SK-N-SH treated with all-trans-retinoic acid at 6 μM for 48 hours (cell line): ENCODE measurements around the gene SEPHS1.

Experiments
- ARNTL ChIP-seq: fragments of 450-650 bp; formaldehyde crosslinking; IDR thresholded peaks from 2 replicates; pipeline ENCODE4 v1.5.0; 2020; ENCODE audit warnings: low read depth, mild to moderate bottlenecking, moderate library complexity, borderline replicate concordance
- BACH2 ChIP-seq: fragments of 250-450 bp; sonication (Bioruptor Pico); IDR thresholded peaks from 2 replicates; pipeline ENCODE4 v1.9.0; 2021; ENCODE audit warnings: mild to moderate bottlenecking, borderline replicate concordance
- CSDC2 ChIP-seq: fragments of 250-450 bp; sonication (Bioruptor Pico); IDR thresholded peaks from 2 replicates; pipeline ENCODE4 v1.5.0; 2020; ENCODE audit warnings: mild to moderate bottlenecking, moderate library complexity
- ESRRG ChIP-seq: fragments of 250-450 bp; sonication (Bioruptor Pico); IDR thresholded peaks from 2 replicates; pipeline ENCODE4 v1.6.1; 2021; ENCODE audit warnings: mild to moderate bottlenecking
- GLIS3 ChIP-seq: fragments of 250-450 bp; sonication (Bioruptor Pico); IDR thresholded peaks from 2 replicates; pipeline ENCODE4 v1.5.0; 2020; ENCODE audit warnings: mild to moderate bottlenecking, moderate library complexity
- POU6F1 ChIP-seq: fragments of 250-450 bp; sonication (Bioruptor Pico); IDR thresholded peaks from 2 replicates; pipeline ENCODE4 v1.8.0; 2021; ENCODE audit warnings: low read depth, mild to moderate bottlenecking, moderate library complexity, borderline replicate concordance
- RARB ChIP-seq: fragments of 250-450 bp; sonication (Bioruptor Pico); IDR thresholded peaks from 2 replicates; pipeline ENCODE4 v1.8.0; 2021; ENCODE audit warnings: mild to moderate bottlenecking, moderate library complexity
- ZFP3 ChIP-seq: fragments of 250-450 bp; sonication (Bioruptor Pico); IDR thresholded peaks from 2 replicates; pipeline ENCODE4 v1.5.0; 2020; ENCODE audit warnings: mild to moderate bottlenecking, moderate library complexity
- ZFP30 ChIP-seq: fragments of 450-650 bp; formaldehyde crosslinking; IDR thresholded peaks from 2 replicates; pipeline ENCODE4 v1.5.0; 2022; ENCODE audit warnings: mild to moderate bottlenecking, moderate library complexity
- ZNF565 ChIP-seq: fragments of 450-650 bp; formaldehyde crosslinking; conservative IDR thresholded peaks from 2 replicates; pipeline ENCODE4 v1.5.0; 2020; ENCODE audit warnings: low read depth, mild to moderate bottlenecking, moderate library complexity
- ZNF70 ChIP-seq: fragments of 450-650 bp; formaldehyde crosslinking; IDR thresholded peaks from 2 replicates; pipeline ENCODE4 v1.5.0; 2020; ENCODE audit warnings: mild to moderate bottlenecking, moderate library complexity
- TF ChIP-seq, protein P1 (sequence below): fragments of 250-450 bp; sonication (Bioruptor Pico); IDR thresholded peaks from 2 replicates; pipeline ENCODE4 v1.5.1; 2021; ENCODE audit warnings: mild to moderate bottlenecking, moderate library complexity
- TF ChIP-seq, protein P2 (sequence below): fragments of 250-450 bp; sonication (Bioruptor Pico); IDR thresholded peaks from 2 replicates; pipeline ENCODE4 v1.5.1; 2020; ENCODE audit warnings: low read depth, mild to moderate bottlenecking, moderate library complexity

- TF ChIP-seq BACH2 (no peak), POU6F1 (no peak), ZFP3 (CRISPR knock-in tag) (no peak), ZFP30 (CRISPR knock-in tag) (no peak), ARNTL (CRISPR knock-in tag) (no peak), ZNF70 (CRISPR knock-in tag) (no peak), ZNF565 (CRISPR knock-in tag) (no peak), CSDC2 (CRISPR knock-in tag) (no peak), RARB (CRISPR knock-in tag) (no peak), GLIS3 (CRISPR knock-in tag) (no peak), ESRRG (CRISPR knock-in tag) (no peak)
- TF ChIP-seq, protein P1, sequence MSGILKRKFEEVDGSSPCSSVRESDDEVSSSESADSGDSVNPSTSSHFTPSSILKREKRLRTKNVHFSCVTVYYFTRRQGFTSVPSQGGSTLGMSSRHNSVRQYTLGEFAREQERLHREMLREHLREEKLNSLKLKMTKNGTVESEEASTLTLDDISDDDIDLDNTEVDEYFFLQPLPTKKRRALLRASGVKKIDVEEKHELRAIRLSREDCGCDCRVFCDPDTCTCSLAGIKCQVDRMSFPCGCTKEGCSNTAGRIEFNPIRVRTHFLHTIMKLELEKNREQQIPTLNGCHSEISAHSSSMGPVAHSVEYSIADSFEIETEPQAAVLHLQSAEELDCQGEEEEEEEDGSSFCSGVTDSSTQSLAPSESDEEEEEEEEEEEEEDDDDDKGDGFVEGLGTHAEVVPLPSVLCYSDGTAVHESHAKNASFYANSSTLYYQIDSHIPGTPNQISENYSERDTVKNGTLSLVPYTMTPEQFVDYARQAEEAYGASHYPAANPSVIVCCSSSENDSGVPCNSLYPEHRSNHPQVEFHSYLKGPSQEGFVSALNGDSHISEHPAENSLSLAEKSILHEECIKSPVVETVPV (CRISPR knock-in tag) = no peak
- TF ChIP-seq, protein P2, sequence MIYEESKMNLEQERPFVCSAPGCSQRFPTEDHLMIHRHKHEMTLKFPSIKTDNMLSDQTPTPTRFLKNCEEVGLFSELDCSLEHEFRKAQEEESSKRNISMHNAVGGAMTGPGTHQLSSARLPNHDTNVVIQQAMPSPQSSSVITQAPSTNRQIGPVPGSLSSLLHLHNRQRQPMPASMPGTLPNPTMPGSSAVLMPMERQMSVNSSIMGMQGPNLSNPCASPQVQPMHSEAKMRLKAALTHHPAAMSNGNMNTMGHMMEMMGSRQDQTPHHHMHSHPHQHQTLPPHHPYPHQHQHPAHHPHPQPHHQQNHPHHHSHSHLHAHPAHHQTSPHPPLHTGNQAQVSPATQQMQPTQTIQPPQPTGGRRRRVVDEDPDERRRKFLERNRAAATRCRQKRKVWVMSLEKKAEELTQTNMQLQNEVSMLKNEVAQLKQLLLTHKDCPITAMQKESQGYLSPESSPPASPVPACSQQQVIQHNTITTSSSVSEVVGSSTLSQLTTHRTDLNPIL (CRISPR knock-in tag) = no peak
Observed at GRCh38 chr10:13347043-13347499, 1.0 kb downstream of the SEPHS1 start.
